ENCODE measurements around the gene ASTN1.

The ASTN1 gene

DNA sequence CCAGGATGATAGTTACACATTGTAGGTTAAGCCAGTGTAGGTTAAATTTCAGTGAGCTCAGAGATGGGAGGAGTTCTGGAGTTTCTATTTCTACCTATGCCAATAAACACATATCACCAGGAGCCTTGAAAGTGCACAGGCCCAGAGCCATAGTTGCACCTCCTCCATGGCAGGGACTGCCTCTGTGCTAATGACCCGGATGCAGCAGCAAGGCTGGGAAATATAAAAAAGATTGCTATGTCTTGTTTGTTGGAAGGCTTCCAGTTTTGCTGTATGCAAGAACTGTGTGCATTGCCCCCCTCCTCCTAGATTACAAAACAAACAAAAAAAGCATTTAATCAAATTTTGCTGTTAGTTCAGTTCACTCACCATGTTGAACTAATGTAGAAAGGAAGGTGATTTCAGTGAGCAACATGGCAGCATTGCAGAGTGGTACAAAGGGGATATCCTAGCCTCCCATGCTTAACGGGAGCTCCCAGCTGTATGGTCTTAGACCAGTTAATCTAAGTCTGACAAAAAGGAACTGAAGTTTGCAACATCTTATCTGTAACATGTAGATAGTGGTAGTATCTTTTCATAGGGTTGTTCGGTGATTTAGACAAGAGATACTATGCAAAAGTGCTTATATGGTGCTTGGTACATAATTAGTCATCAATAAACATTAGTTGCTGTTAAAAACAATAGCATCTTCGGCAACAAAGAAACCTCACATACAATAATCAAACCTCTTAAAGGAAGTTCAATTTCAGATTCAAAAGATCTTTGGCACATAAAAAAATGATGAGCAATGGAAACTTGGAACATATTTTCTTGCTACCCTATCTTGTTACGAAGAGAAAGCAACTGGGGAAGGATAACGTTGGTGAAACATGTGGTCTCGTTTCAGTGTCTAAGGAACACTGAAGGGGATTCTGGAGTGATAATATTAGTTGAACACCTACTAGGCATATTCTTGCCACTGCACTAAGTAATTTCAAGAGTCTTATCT is 309.5 kb downstream of the ASTN1 start:
- ChIA-PET CTCF (no interaction called here), POLR2A (no interaction called here)
- no peak for TF ChIP-seq FOXA1 (IDR thresholded peaks at IDR 0.05)
- no peak for DNase-seq (ENCODE audit: extremely low spot score)

- ChIA-PET POLR2A (no interaction called here), CTCF (interaction anchor here (0.6 kb wide), 1 partner anchor 303 kb away, joined by 7 read pairs; no protein-coding TSS in a partner anchor)
- TF ChIP-seq FOXK2 (IDR thresholded peaks at IDR 0.05) (no peak), SP1 (IDR thresholded peaks at IDR 0.05) (no peak)
- no peak for DNase-seq (ENCODE audit: extremely low spot score)
These were observed 310.4 kb downstream of the ASTN1 start for GRCh38 chr1:176854121-176854520.

DNA sequence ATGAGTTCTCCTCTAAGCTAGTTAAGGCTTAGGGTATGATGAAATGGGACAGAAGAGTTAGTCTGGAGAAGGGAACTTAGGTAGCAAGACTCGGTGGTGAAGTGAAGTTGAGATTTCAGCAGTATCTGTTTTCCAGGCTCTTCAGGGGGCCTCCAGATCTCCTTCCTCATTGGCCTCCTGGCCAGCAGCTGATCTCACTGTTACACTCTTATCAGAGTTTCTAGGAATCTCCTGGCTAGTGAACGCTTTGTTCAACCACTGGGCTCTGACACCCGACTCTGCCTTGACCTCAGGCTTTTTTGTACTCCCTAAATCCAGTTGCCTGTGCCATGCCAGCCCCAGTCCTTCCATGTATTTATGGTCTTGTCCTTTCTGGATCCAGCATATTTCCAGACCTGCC is 311.0 kb downstream of the ASTN1 start:
- TF ChIP-seq TARDBP (IDR thresholded peaks at IDR 0.05) (no peak), CTBP1 (IDR thresholded peaks at IDR 0.05; ENCODE audit: borderline replicate concordance) (no peak), L3MBTL2 (conservative IDR thresholded peaks at IDR 0.05) (no peak), ELF4 (IDR thresholded peaks at IDR 0.05) (no peak), ARNT (IDR thresholded peaks at IDR 0.05) (no peak), FOXM1 (IDR thresholded peaks at IDR 0.05; ENCODE audit: borderline replicate concordance) (no peak), BHLHE40 (IDR thresholded peaks at IDR 0.05; ENCODE audit: borderline replicate concordance) (no peak), PKNOX1 (IDR thresholded peaks at IDR 0.05) (no peak), FOXA1 (IDR thresholded peaks at IDR 0.05) (no peak), FOXK2 (IDR thresholded peaks at IDR 0.05) (no peak), SP1 (IDR thresholded peaks at IDR 0.05) (no peak), LEF1 (IDR thresholded peaks at IDR 0.05; ENCODE audit: borderline replicate concordance) (no peak), NFRKB (IDR thresholded peaks at IDR 0.05) (no peak), SUZ12 (IDR thresholded peaks at IDR 0.05) (no peak)
- CTCF ChIA-PET, result no interaction called here

GRCh38 chr1:176852124-176852523 is 312.4 kb downstream of the ASTN1 start:
- CTCF ChIA-PET, result no interaction called here
- no peak for DNase-seq (ENCODE audit: extremely low spot score)
- TF ChIP-seq FOXA1 (IDR thresholded peaks at IDR 0.05) (no peak), FOXM1 (IDR thresholded peaks at IDR 0.05; ENCODE audit: borderline replicate concordance) (no peak), ARNT (IDR thresholded peaks at IDR 0.05) (no peak), FOXK2 (IDR thresholded peaks at IDR 0.05) (no peak), SUZ12 (IDR thresholded peaks at IDR 0.05) (no peak), LEF1 (IDR thresholded peaks at IDR 0.05; ENCODE audit: borderline replicate concordance) (no peak), NFRKB (IDR thresholded peaks at IDR 0.05) (no peak), BHLHE40 (IDR thresholded peaks at IDR 0.05; ENCODE audit: borderline replicate concordance) (no peak), L3MBTL2 (conservative IDR thresholded peaks at IDR 0.05) (no peak), ELF4 (IDR thresholded peaks at IDR 0.05) (no peak), TARDBP (IDR thresholded peaks at IDR 0.05) (no peak), PKNOX1 (IDR thresholded peaks at IDR 0.05) (no peak), ZNF384 (IDR thresholded peaks at IDR 0.05) (no peak), HDGF (IDR thresholded peaks at IDR 0.05; ENCODE audit: borderline replicate concordance) (no peak), SP1 (IDR thresholded peaks at IDR 0.05) (no peak)
- POLR2A ChIA-PET, result no interaction called here

More for the DNA sequence above, 311.0 kb downstream of the ASTN1 start:
- POLR2A ChIA-PET, result no interaction called here
- DNase-seq (ENCODE audit: extremely low spot score), result no peak

DNA sequence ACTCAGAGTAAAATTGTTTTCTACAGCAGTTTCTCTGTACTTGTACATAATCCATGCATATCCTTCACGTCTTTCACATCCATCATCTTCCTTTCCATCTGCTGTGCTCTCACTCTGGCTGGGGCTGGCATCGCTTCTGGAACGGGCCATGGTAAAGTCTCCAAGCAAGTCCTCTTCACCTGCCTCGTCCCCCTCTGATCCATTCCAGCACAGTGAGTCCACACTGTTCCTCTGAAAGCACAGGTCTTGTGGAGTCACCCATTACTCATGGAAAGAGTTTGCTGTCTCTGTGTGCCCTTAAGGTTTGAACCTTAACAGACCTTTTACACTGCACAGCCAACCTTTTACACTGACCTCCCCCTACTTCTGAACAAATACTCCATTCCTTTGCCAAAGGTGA is 313.6 kb downstream of the ASTN1 start:
- TF ChIP-seq SUZ12 (IDR thresholded peaks at IDR 0.05) (no peak), ZNF384 (IDR thresholded peaks at IDR 0.05) (no peak), ARNT (IDR thresholded peaks at IDR 0.05) (no peak), TARDBP (IDR thresholded peaks at IDR 0.05) (no peak), FOXA1 (IDR thresholded peaks at IDR 0.05) (no peak), L3MBTL2 (conservative IDR thresholded peaks at IDR 0.05) (no peak), SP1 (IDR thresholded peaks at IDR 0.05) (no peak), CTBP1 (IDR thresholded peaks at IDR 0.05; ENCODE audit: borderline replicate concordance) (no peak)
- DNase-seq (ENCODE audit: extremely low spot score), result no peak
- ChIA-PET CTCF (no interaction called here), POLR2A (no interaction called here)

DNA sequence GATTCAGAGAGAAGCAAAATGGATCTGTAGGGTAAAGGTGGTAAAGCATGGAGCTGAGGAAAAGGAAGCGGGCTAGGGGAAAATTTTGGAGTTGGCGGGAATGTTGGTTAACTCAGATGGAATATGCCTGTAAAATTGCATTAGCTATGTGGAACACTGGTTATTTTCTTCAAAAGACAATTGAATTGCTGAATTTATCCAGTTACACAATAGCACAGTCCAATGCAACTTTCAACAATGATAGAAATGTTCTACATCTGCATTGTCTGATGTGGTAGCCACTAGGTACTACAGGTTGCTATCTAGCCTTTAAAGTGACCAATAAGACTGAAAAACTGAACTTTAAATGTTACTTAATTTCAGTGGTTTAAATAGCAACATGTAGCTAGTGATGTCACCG is 315.2 kb downstream of the ASTN1 start:
- no peak for DNase-seq (ENCODE audit: extremely low spot score)
- no peak for TF ChIP-seq FOXK2 (IDR thresholded peaks at IDR 0.05)
- no peak for TF ChIP-seq ZNF384 (IDR thresholded peaks at IDR 0.05)
- no peak for TF ChIP-seq NFRKB (IDR thresholded peaks at IDR 0.05)
- no peak for TF ChIP-seq ELF4 (IDR thresholded peaks at IDR 0.05)
- no peak for TF ChIP-seq FOXM1 (IDR thresholded peaks at IDR 0.05; ENCODE audit: borderline replicate concordance)
- no peak for TF ChIP-seq SP1 (IDR thresholded peaks at IDR 0.05)
- no peak for TF ChIP-seq FOXA1 (IDR thresholded peaks at IDR 0.05)
- TF ChIP-seq HDGF (IDR thresholded peaks at IDR 0.05; ENCODE audit: borderline replicate concordance), result no peak
- no peak for TF ChIP-seq SUZ12 (IDR thresholded peaks at IDR 0.05)
- no peak for TF ChIP-seq CTBP1 (IDR thresholded peaks at IDR 0.05; ENCODE audit: borderline replicate concordance)
- CTCF ChIA-PET, result no interaction called here
- POLR2A ChIA-PET, result no interaction called here

DNA sequence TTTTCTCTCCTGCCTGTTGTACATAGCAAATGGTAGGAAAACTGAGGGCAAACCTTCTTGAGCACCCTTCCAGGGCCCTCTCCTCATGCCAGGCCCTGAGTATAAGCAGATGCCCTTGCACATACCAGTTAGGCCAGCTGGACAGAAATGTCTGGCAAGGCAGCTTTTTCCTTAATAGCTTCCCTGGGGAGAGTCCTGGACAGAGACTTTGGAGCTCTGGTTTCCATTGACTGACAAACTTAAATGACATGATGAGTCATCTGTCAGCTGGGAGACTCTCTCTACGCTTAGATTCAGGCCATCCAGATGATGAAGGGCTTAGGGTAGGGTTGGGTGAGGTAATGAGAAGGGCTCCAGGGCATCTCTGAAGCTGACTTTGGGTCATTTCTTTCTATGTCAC is 317.5 kb downstream of the ASTN1 start:
- TF ChIP-seq PKNOX1 (IDR thresholded peaks at IDR 0.05) (no peak), SUZ12 (IDR thresholded peaks at IDR 0.05) (no peak), BHLHE40 (IDR thresholded peaks at IDR 0.05; ENCODE audit: borderline replicate concordance) (no peak), CTBP1 (IDR thresholded peaks at IDR 0.05; ENCODE audit: borderline replicate concordance) (no peak), FOXM1 (IDR thresholded peaks at IDR 0.05; ENCODE audit: borderline replicate concordance) (no peak), FOXA1 (IDR thresholded peaks at IDR 0.05) (no peak), SP1 (IDR thresholded peaks at IDR 0.05) (no peak), NFRKB (IDR thresholded peaks at IDR 0.05) (no peak)
- ChIA-PET POLR2A (no interaction called here), CTCF (no interaction called here)
- DNase-seq (ENCODE audit: extremely low spot score), result no peak

Measured in HEK293T (cell line).